Epidermal melanocyte (primary cell): ENCODE data around the gene TMEM184A.

Experiments
- DNase-seq: peaks from one replicate; pipeline ENCODE4 v3.0.0; 2011; ENCODE audit warnings: low spot score; ENCODE audit not compliant: insufficient read length

The TMEM184A gene

GRCh38 chr7:1539882-1540775 is 15.9 kb downstream of the TMEM184A start:
- no peak for DNase-seq

GRCh38 chr7:1539181-1539881 is 16.7 kb downstream of the TMEM184A start:
- DNase-seq: no peak

GRCh38 chr7:1538544-1539180 is 17.3 kb downstream of the TMEM184A start:
- DNase-seq: no peak

GRCh38 chr7:1537535-1538412 is 18.2 kb downstream of the TMEM184A start:
- DNase-seq: no peak

GRCh38 chr7:1536743-1537534 is 19.1 kb downstream of the TMEM184A start:
- peak; percentile 96 for DNase-seq

- no peak for DNase-seq
These were observed 19.6 kb downstream of the TMEM184A start for GRCh38 chr7:1536455-1536742.

- no peak for DNase-seq
These were observed 20.1 kb downstream of the TMEM184A start for GRCh38 chr7:1535701-1536454.

GRCh38 chr7:1535100-1535458 is 20.9 kb downstream of the TMEM184A start:
- DNase-seq: no peak

- DNase-seq: no peak
These were observed 21.5 kb downstream of the TMEM184A start for GRCh38 chr7:1534330-1535099.

GRCh38 chr7:1533547-1534329 is 22.3 kb downstream of the TMEM184A start:
- DNase-seq: peak; percentile 54

GRCh38 chr7:1533255-1533546 is 22.8 kb downstream of the TMEM184A start:
- no peak for DNase-seq

GRCh38 chr7:1532456-1533254 is 23.4 kb downstream of the TMEM184A start:
- DNase-seq: peak; percentile 86

GRCh38 chr7:1531979-1532455 is 24.0 kb downstream of the TMEM184A start:
- DNase-seq: no peak

GRCh38 chr7:1531263-1531978 is 24.6 kb downstream of the TMEM184A start:
- DNase-seq: no peak

- DNase-seq: no peak
These were observed 25.1 kb downstream of the TMEM184A start for GRCh38 chr7:1530946-1531262.

GRCh38 chr7:1529383-1530116 is 26.5 kb downstream of the TMEM184A start:
- DNase-seq: no peak
